22Rv1 (cell line): Measurements from ENCODE around the gene TSPAN2.

Experiments
- CTCF ChIP-seq: fragments of 450-650 bp; IDR thresholded peaks from 2 replicates; pipeline ENCODE4 v1.5.1; 2017; ENCODE audit warnings: mild to moderate bottlenecking
- ZFX ChIP-seq: fragments of 450-650 bp; IDR thresholded peaks from 2 replicates; pipeline ENCODE4 v1.6.1; 2017; ENCODE audit warnings: antibody characterized with exemption, borderline replicate concordance

DNA sequence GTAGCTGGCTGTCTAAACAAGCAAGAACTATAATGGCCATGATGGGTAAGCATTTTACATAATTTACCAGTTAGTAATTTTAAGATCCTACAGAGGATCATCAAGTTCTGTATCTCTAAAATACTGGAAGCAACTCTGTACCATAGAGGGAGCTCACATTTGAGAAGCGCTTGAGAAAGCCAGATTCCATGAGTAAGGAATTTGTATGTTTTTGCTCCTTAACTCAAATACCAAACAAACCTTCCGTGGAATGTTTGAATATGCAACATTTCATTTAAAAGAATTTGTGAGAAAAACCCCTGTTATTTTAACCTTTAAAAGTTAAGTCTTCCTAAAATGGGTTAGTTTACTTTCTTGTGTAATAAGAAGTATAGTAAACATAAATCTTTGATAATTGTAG is 57.7 kb downstream of the TSPAN2 start:
- TF ChIP-seq CTCF, result no peak
- TF ChIP-seq ZFX, result no peak
